NCI-H2196 (cell line): ENCODE measurements around the gene NOD2.

Source experiments
- DNase-seq: peaks from one replicate; lab custom pipeline; 2025; ENCODE audit not compliant: unreplicated experiment; lab: John Stamatoyannopoulos, UW

Gene NOD2

GRCh38 chr16:50712560-50712898 lies 19.1 kb downstream of the NOD2 start:
- no peak for DNase-seq

DNA sequence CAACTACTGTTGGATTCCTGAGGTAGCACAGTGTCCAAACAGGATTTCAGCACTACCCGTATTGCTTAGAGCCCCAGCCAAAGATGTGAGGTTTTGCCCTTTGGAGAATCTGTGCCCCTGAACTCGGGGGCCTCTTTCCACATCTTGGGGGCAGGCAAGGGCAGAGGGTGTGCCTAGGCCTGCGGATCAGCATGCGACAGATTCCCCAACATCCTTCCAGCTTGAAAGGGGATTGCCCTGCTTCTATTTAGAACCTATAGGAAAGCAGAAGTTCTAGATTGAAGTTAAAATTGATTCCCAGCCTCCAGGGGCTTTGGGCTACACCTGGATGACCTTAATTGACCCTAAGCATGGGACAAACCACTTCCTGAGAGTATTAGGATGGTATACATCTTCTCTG lies 19.6 kb downstream of the NOD2 start:
- no peak for DNase-seq

DNA sequence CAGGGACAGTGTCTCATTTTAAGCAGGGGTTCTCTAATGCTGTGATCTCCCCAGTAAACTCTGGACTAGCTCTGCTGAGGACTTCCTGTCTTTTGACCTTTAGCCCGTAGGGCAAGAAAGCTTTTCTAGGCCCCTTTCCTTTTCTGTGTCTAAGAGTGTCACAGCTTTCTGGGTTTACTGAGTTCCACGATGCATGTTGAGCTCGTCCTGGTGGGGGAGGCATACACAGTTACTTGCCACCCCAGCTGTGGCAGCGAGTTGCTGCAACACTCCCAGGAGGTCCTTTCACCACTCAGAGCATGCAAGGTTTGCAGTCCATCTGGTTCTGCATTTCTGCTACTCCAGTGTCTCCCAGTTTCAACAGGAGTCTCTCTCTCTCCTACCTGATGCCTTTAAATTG lies 23.7 kb downstream of the NOD2 start:
- DNase-seq = no peak

DNA sequence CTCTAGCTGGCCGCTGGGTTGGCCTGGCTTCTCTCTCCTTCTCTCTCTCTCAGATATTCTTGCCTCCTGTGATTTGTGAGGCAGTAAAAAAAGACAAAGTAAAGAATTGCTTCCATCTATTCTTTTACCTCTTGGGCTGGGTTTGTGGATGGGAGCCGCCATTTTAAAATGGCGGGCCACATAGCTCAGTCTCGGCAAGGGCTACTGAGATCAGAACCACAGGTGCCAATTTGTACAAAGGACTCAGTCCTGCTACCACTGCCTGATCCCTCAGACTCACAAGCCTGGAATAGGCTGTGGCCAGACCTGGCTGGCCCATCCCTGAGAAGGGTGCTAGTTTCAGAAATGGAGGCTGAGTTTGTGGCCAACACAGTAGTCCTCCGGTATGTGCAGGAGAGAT lies 24.1 kb downstream of the NOD2 start:
- DNase-seq = no peak

GRCh38 chr16:50718061-50718760 lies 24.8 kb downstream of the NOD2 start:
- no peak for DNase-seq

GRCh38 chr16:50718761-50719400 lies 25.5 kb downstream of the NOD2 start:
- DNase-seq = no peak

DNA sequence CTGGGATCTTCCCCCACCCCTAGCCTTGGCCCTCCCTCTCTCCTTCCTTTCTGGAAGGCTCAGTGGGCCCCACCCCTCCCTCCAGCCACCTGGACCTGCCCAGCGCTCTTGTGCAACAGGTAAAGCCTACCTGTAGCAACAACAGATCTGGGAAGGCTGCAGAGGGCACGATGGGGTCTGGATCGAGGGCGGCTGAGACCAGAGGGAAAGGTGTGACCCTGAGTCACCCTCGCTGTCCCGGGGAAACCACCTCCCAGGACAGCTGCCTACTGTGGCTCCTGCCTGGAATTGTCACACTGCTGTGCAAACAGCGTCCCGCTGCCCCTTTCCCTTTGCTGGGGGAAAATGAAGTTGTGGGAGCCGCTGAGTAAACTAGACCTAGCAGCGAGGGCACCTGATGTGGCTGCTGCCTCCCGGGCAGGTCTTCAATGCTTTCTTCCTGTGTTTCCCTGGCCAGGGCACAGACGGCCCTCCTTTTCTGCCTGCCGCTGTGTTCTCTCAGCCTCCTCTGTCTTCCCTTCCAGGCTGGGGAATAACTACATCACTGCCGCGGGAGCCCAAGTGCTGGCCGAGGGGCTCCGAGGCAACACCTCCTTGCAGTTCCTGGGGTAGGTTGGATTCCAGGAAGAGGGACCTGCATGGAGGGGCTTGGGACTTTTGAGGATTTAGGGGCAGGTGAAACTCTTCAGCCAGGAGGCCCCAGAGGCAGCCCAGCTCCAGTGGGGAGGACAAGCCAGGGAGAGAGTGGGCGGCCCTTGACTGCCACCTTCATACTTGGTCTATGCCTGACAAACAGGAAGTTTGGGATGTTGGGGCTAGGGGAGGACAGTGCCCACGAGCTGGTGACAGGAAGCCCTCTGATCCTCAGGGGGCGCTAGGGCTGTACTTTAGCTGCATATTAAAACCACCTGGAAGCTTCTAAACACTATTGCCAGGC lies 26.3 kb downstream of the NOD2 start:
- no peak for DNase-seq

- no peak for DNase-seq
These were observed 28.4 kb downstream of the NOD2 start for GRCh38 chr16:50721549-50722404.

- no peak for DNase-seq
These were observed 29.0 kb downstream of the NOD2 start for GRCh38 chr16:50722405-50722737.

DNA sequence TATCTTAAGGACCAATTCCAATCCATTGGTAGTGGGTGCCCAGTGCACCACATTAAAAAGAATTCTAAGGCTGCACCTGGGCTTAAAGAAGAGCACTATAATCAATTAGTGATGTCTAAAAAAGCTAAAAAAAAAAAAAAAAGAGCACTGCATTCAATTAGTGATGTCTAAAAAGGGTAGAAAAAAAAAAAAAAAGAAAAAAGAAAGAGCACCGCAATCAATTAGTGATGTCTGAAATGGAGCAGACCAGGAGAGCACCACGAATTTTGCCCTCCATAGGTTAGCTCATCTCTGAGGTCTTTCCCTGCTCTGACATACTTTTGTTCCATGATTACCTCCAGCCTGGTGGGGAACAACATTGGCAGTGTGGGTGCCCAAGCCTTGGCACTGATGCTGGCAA lies 29.6 kb downstream of the NOD2 start:
- DNase-seq = no peak

GRCh38 chr16:50724306-50724705 lies 30.9 kb downstream of the NOD2 start:
- DNase-seq = no peak

GRCh38 chr16:50731130-50731988 lies 38.0 kb downstream of the NOD2 start:
- DNase-seq = no peak

- DNase-seq = no peak
These were observed 38.8 kb downstream of the NOD2 start for GRCh38 chr16:50731989-50732832.

- no peak for DNase-seq
These were observed 40.1 kb downstream of the NOD2 start for GRCh38 chr16:50733468-50733867.

DNA sequence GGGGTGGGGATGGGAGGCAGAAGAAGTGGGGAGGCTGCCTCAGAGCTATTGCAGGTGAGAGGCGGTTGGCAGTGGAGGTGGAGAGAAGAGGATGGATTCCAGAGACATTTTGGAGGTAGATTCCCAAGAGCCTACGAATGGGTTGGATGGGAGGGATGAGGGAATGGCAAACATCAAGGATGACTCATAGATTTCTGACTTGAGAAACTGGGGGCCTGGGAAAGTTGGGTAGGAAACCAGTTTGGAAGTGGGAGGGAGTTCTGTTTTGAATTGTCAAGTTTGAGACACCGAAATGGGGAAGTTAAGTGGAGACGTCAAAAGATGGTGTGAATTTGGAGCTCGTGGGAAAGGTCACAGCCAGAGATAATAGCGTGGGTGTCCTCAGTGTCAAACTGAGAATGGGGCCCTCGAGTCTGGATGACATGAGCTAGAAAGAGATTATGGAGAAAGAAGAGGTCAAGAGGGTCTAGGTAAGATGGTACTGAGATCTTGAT lies 42.3 kb downstream of the NOD2 start:
- DNase-seq = no peak

DNA sequence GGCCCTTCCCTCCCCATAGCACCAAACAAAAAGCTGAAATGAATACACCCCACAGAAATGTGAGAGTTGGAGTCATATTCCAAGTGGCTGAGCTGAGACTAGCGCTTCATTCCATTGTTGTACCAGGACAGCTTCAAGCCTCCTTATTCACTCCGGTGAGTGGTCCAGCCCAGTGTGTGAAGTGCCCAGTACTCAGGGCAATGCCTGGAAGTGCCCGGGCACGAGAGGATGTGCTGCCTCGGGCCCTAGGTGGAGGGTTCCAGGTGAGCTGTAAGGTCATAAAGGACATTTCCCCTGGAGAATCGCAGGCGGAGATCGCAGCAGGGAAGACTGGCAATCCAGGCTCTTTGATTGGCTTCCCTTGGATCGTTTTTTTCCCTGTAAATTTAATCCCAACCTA lies 43.0 kb downstream of the NOD2 start:
- no peak for DNase-seq

DNA sequence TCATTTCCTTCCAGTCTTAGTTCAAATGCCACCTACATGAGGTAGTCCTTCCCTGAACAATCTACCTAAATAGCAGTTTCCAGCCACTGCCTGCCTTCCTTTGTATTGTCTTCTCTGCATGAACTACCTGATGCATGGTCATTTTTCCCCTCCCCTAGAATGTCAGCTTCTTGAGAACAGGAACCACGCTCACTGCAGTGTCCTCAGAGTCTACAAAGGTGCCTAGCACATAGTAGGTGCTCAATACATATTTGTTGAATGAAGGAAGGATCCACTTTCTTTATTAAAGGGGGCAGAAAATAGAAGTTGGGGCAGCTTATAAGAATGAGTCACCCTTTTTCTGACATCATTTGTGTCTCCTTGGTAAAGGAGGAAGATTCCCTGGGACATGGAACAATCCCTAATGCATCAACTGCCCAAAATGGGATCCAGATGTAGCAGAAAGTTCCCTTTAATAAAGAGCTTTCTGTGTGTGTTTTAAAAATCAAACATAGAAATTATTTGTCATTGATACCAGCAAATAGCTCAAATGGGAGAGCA lies 44.1 kb downstream of the NOD2 start:
- DNase-seq = no peak

DNA sequence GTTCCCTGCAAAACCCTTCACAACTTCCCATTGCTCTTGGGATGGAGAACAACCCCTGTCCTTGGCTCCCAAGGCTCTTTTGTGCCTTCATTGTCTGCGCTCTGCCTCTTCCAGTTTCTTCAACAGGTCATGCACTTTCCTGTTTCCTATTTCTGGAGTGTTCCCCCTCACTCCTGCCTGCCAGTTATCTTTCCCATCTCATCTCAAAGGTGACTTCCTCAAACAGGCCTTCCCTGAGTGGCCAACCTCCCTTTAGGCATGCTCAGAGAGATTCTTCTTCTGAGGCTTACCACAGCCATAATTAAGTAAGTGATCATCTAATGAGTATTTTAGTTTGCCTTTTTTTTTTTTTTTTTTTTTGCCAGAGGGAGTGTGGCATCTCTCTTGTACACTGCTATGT lies 45.6 kb downstream of the NOD2 start:
- DNase-seq = no peak

DNA sequence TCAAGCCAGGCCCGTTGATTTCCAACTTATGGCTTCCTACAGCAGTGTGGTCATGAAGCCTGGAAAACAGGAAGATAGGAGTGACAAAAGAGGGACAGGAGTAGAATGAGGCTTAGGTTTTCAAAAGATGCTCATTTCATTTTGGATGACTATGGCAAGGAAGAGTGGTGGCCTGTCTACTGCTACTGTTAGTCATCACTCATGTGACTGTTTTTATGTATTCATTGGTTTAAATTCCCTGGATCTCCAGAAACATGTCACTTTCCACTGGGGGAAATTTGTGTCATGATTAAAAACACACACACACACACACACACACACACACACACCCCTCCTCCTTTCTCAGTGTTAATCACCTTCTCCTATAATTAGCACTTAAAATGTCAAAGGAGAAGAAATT lies 47.3 kb downstream of the NOD2 start:
- DNase-seq = no peak
